ENCODE results near the gene ARNT2. TPM values are rescaled to one million over a fixed set of nuclear protein-coding genes. Genes with fewer than 3 reads are reported as not detected.
"Not testable (repeated sequence)": the region's sequence is repeated elsewhere in the genome, so short reads cannot be mapped to it uniquely, and the experiment has no call there.

ARNT2 gene
- polyA plus RNA-seq, 3 donors: 63.6 to 68.3 (median 67.9) TPM

DNA sequence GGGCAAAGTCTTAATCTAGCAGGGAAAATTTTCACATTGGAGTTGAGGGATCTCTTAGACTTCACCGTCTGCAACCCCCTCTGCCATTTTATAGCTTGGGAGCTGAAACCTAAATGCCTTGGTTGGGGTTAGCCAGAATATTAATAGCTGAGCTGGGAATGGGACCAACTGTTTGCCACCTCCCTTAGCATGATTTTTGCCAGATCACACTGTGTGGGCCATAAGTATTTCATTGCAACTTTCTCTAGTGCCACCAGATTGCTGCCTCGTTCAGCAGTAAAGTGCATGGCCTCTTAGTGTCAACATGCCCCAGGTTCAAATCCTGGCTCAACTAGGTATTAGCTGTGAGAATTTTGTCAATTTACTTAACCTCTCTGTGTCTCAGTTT lies 235.0 kb downstream of the ARNT2 start:
- no peak for DNase-seq (ENCODE audit: low read depth in 3 of 3, low spot score in 2 of 3)

DNA sequence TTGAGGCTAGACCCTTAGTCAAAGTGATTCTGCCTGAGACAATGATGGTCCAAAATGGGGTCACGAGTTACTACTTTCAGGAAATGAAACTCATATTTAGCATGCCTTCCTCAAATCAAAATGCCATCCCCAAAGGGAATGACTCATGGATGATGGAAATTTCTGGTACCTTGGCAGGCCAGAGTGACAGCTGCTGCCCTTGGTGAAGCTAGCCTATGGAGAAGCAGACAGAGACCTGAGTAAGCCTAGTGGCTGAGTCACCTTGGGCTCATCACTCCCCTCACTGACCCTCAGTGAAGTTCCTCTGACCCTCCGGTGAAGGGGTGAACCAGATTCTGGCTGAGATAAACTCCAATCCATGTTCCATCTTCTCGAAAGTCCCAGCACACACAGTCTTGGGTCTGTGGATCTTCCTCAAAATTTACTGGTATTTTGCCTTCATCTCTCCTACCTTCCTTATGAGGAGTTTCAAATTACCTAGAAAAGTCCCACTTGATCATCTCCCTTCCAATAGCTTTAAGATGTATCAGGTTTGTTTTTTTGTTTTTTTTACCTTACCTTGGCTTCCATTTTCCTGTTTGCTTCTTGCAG lies 236.4 kb downstream of the ARNT2 start:
- no peak for DNase-seq (ENCODE audit: low read depth in 3 of 3, low spot score in 2 of 3)

DNA sequence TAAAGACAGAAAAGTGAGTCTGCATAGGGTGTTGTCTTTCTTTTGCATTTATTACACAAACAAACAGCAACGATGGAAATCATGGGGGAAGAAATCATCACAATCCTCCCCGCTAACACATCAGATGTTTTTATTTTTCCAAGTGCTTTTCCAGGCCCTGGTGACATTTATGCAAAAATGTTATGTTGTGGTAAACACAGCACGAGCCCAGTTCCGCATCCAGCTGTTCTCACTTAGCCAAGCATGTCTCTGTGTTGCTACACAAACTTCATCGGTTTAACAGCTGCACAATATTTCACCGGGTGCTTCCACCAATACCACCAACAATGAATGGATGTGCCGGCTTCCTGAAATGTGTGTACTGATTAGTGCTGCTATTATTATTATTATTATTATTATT lies 237.2 kb downstream of the ARNT2 start:
- DNase-seq (ENCODE audit: low read depth in 3 of 3, low spot score in 2 of 3): no peak

GRCh38 chr15:80643431-80643951 lies 239.3 kb downstream of the ARNT2 start:
- no peak for DNase-seq (ENCODE audit: low read depth in 3 of 3, low spot score in 2 of 3)

GRCh38 chr15:80645494-80646065 lies 241.4 kb downstream of the ARNT2 start:
- no peak for DNase-seq (ENCODE audit: low read depth in 3 of 3, low spot score in 2 of 3)

DNA sequence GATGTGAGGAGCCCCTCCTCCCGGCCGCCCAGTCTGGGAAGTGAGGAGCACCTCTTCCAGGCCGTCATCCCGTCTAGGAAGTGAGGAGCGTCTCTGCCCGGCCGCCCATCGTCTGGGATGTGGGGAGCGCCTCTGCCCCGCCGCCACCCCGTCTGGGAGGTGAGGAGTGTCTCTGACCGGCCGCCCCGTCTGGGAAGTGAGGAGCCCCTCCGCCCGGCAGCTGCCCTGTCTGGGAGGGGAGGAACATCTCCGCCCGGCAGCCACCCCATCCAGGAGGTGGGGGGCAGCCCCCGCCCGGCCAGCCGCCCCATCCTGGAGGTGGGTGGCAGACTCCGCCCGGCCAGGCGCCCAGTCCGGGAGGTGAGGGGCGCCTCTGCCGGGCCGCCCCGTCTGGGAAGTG lies 243.2 kb downstream of the ARNT2 start:
- DNase-seq (ENCODE audit: low read depth in 3 of 3, low spot score in 2 of 3): not testable (repeated sequence)

Other genes starting within 250 kb of the ARNT2 start
- 10 to 100 TPM; 10.8 to 13.7 (median 13.4) TPM for gene CTXND1, start 152.2 kb upstream of the ARNT2 start, polyA plus RNA-seq (ENCODE audit: insufficient read length in 3 of 3)

All from right renal cortex interstitium (tissue), 3 donors.